PC-3 (cell line): ENCODE data around the gene DZIP3. TPM values are rescaled to one million over a fixed set of nuclear protein-coding genes. Genes with fewer than 3 reads are reported as not detected.

ENCODE experiments used
- ATAC-seq: fragments of 200-7000 bp; cut with Tn5 transposase; 2 replicates; pipeline ENCODE4 v1.9.1; 2020; ENCODE audit warnings: mild to moderate bottlenecking, moderate library complexity
- BruUV-seq: library from RNA; stranded (reverse); fragments of 400-500 nt; replicated peaks from 2 replicates; lab custom pipeline; 2021; lab: Mats Ljungman, UMichigan
- CTCF ChIA-PET: fragments of 300-600 bp; sonication (Branson Sonifier 250); formaldehyde crosslinking; loops from one replicate; lab custom pipeline; 2022; ENCODE audit warnings: antibody characterized with exemption; lab: Charles Lee
- POLR2A ChIA-PET: fragments of 300-600 bp; sonication (Branson Sonifier 250); formaldehyde crosslinking; loops from one replicate; lab custom pipeline; 2022; ENCODE audit warnings: antibody characterized with exemption; ENCODE audit not compliant: unreplicated experiment; lab: Charles Lee
- DNase-seq: peaks from one replicate; pipeline ENCODE4 v3.0.0-alpha.2; 2015
- H2AFZ ChIP-seq: fragments of 300-600 bp; sonication (generic); 2 replicates; pipeline ENCODE4 v1.6.0; 2016; ENCODE audit warnings: antibody characterized with exemption, low read length
- H3F3A ChIP-seq: fragments of 300-600 bp; sonication (generic); one replicate; pipeline ENCODE4 v1.6.0; 2017; ENCODE audit warnings: antibody characterized with exemption, low read length, control low read depth, mild to moderate bottlenecking; ENCODE audit not compliant: unreplicated experiment
- H3K27ac ChIP-seq: fragments of 300-600 bp; sonication (generic); 2 replicates; pipeline ENCODE4 v1.5.1; 2016; ENCODE audit warnings: mild to moderate bottlenecking, low read length
- H3K27me3 ChIP-seq: fragments of 300-600 bp; sonication (generic); 2 replicates; pipeline ENCODE4 v1.6.1; 2016; ENCODE audit warnings: low read length, mixed read lengths
- H3K36me3 ChIP-seq: fragments of 300-600 bp; sonication (generic); 2 replicates; pipeline ENCODE4 v1.6.1; 2016; ENCODE audit warnings: low read depth, mixed run types, low read length, mixed read lengths
- H3K4me1 ChIP-seq: fragments of 300-600 bp; sonication (generic); 2 replicates; pipeline ENCODE4 v1.5.1; 2016; ENCODE audit warnings: low read length; ENCODE audit not compliant: insufficient read depth
- H3K4me2 ChIP-seq: fragments of 300-600 bp; sonication (generic); 2 replicates; pipeline ENCODE4 v1.6.0; 2016; ENCODE audit warnings: low read length
- H3K4me3 ChIP-seq: fragments of 300-600 bp; sonication (generic); 2 replicates; pipeline ENCODE4 v1.5.1; 2016; ENCODE audit warnings: mild to moderate bottlenecking, low read length, mixed read lengths
- H3K79me2 ChIP-seq: fragments of 300-600 bp; sonication (generic); 2 replicates; pipeline ENCODE4 v1.6.1; 2017; ENCODE audit warnings: low read length, mixed read lengths
- H3K9ac ChIP-seq: fragments of 300-600 bp; sonication (generic); 2 replicates; pipeline ENCODE4 v1.6.0; 2016; ENCODE audit warnings: mild to moderate bottlenecking, low read length
- H3K9me2 ChIP-seq: fragments of 300-600 bp; sonication (generic); replicated peaks from 2 replicates; pipeline ENCODE4 v1.6.1; 2016; ENCODE audit warnings: mixed run types, low read length, mixed read lengths
- H3K9me3 ChIP-seq: fragments of 300-600 bp; sonication (generic); 2 replicates; pipeline ENCODE4 v1.6.1; 2016; ENCODE audit warnings: low read length, mixed read lengths
- H4K20me1 ChIP-seq: fragments of 300-600 bp; sonication (generic); 2 replicates; pipeline ENCODE4 v1.6.1; 2016; ENCODE audit warnings: low read length, mixed read lengths
- EZH2 ChIP-seq: fragments of 300-600 bp; sonication (generic); IDR thresholded peaks from one replicate; pipeline ENCODE4 v1.6.1; 2017; ENCODE audit warnings: antibody characterized with exemption, mild to moderate bottlenecking, low read length; ENCODE audit not compliant: unreplicated experiment
- EZH2phosphoT487 ChIP-seq: fragments of 300-600 bp; sonication (generic); IDR thresholded peaks from 2 replicates; pipeline ENCODE4 v1.6.1; 2018; ENCODE audit warnings: mild to moderate bottlenecking, antibody characterized with exemption, low read length, borderline replicate concordance
- intact Hi-C: fragments of 100-400 bp; cut with micrococcal nuclease; formaldehyde crosslinking; loops from 2 replicates; pipeline ENCODE4 v1.9.0; 2023
- total RNA-seq: library from RNA; depleted of rRNA; stranded (reverse); fragments of >200 nt; gene quantifications from 2 replicates; pipeline ENCODE4 v1.2.3, GENCODE V29; 2014
- TF ChIP-seq, protein P1 (sequence below): fragments of 300-600 bp; sonication (generic); conservative IDR thresholded peaks from 2 replicates; pipeline ENCODE4 v1.5.1; 2017; ENCODE audit warnings: antibody characterized with exemption, low read depth, mild to moderate bottlenecking, low read length

The DZIP3 gene
- total RNA-seq, 1 experiment from 2014 or later: 7.3 TPM

DNA sequence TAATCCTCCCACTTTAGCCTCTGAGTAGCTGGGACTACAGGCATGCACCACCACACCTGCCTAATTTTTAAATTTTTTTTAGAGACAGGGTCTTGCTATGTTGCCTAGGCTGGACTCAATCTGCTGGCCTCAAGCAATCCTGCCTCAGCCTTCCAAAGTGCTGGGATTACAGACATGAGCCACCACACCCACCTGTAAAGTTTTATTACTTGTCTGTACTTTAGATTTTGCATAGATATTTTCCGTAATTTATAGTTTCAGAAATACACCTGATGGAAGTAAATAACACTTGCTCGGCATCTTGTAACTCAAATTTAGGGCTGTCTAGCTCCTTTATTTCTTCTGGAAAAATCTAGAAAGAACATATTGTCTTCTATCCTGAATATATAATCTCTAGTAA lies 5.8 kb downstream of the DZIP3 start:
- H3K9ac ChIP-seq: no peak overlapping the region
- H2AFZ ChIP-seq: no peak overlapping the region
- no peak for ATAC-seq
- no peaks in the 10 kb centered on the region for H3K36me3 ChIP-seq
- H3K4me3 ChIP-seq: no peak overlapping the region
- H3K27ac ChIP-seq: no peak overlapping the region
- DNase-seq: no peak
- no peaks in the 10 kb centered on the region for H3K27me3 ChIP-seq
- intact Hi-C loops: no loop called here
- POLR2A ChIA-PET: no interaction called here
- no peak for TF ChIP-seq EZH2
- TF ChIP-seq, protein P1, sequence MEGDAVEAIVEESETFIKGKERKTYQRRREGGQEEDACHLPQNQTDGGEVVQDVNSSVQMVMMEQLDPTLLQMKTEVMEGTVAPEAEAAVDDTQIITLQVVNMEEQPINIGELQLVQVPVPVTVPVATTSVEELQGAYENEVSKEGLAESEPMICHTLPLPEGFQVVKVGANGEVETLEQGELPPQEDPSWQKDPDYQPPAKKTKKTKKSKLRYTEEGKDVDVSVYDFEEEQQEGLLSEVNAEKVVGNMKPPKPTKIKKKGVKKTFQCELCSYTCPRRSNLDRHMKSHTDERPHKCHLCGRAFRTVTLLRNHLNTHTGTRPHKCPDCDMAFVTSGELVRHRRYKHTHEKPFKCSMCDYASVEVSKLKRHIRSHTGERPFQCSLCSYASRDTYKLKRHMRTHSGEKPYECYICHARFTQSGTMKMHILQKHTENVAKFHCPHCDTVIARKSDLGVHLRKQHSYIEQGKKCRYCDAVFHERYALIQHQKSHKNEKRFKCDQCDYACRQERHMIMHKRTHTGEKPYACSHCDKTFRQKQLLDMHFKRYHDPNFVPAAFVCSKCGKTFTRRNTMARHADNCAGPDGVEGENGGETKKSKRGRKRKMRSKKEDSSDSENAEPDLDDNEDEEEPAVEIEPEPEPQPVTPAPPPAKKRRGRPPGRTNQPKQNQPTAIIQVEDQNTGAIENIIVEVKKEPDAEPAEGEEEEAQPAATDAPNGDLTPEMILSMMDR: no peak
- no peak for TF ChIP-seq EZH2phosphoT487
- H3K9me2 ChIP-seq: no peaks in the 10 kb centered on the region
- no peak overlapping the region for H3K4me2 ChIP-seq
- H3F3A ChIP-seq: no peaks in the 10 kb centered on the region
- CTCF ChIA-PET: no interaction called here
- no TSS peak for BruUV-seq
- peaks cover 10% of the 10 kb centered on the region for H3K4me1 ChIP-seq
- no peaks in the 10 kb centered on the region for H3K9me3 ChIP-seq
- peaks cover 13% of the 10 kb centered on the region for H3K79me2 ChIP-seq
- no peaks in the 10 kb centered on the region for H4K20me1 ChIP-seq

DNA sequence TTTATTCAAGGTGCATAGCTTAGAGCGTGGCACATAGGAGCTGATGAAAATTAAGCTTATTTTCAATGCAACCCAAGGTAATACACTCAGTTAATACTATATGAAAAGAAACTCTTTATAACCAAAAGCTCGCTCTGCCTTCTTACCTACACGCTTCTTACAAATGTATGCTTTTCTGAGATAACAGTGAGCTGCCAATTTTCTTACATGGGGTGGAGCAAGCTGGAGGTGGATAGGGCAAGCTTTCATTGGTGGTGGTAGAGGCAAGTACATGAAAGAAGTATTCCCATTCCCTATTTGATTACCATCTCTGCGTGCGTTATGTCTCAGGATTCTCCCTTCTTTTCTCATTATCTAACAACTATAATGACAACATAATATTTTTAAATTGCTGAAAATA lies 8.9 kb downstream of the DZIP3 start:
- H3K4me3 ChIP-seq: no peak overlapping the region
- H3F3A ChIP-seq: no peaks in the 10 kb centered on the region
- H3K9me2 ChIP-seq: no peaks in the 10 kb centered on the region
- H3K27me3 ChIP-seq: no peaks in the 10 kb centered on the region
- peaks cover 2% of the 10 kb centered on the region for H3K4me1 ChIP-seq
- POLR2A ChIA-PET: no interaction called here
- no peak overlapping the region for H3K4me2 ChIP-seq
- no peaks in the 10 kb centered on the region for H3K36me3 ChIP-seq
- no TSS peak for BruUV-seq
- H3K79me2 ChIP-seq: no peaks in the 10 kb centered on the region
- no peaks in the 10 kb centered on the region for H3K9me3 ChIP-seq
- TF ChIP-seq EZH2: no peak
- no peak for TF ChIP-seq EZH2phosphoT487
- TF ChIP-seq, protein P1: no peak
- DNase-seq (no peak), ATAC-seq (no peak)
- no peak overlapping the region for H3K27ac ChIP-seq
- intact Hi-C loops: no loop called here
- CTCF ChIA-PET: no interaction called here
- H4K20me1 ChIP-seq: no peaks in the 10 kb centered on the region
- no peak overlapping the region for H3K9ac ChIP-seq
- H2AFZ ChIP-seq: no peak overlapping the region

- Histone ChIP-seq H3K79me2 (no peaks in the 10 kb centered on the region), H3K27ac (no peak overlapping the region), H3F3A (no peaks in the 10 kb centered on the region), H3K9ac (no peak overlapping the region), H4K20me1 (no peaks in the 10 kb centered on the region), H2AFZ (no peak overlapping the region), H3K4me3 (no peak overlapping the region), H3K9me3 (no peaks in the 10 kb centered on the region), H3K9me2 (no peaks in the 10 kb centered on the region), H3K4me1 (peaks cover 15% of the 10 kb centered on the region), H3K4me2 (no peak overlapping the region), H3K36me3 (no peaks in the 10 kb centered on the region), H3K27me3 (no peaks in the 10 kb centered on the region)
- no peak for DNase-seq
- no peak for ATAC-seq
- POLR2A ChIA-PET: no interaction called here
- no TSS peak for BruUV-seq
- CTCF ChIA-PET: no interaction called here
- intact Hi-C loops: no loop called here
- no peak for TF ChIP-seq EZH2phosphoT487
- TF ChIP-seq, protein P1: no peak
- TF ChIP-seq EZH2: no peak
These were observed 10.3 kb downstream of the DZIP3 start for GRCh38 chr3:108599677-108600409.
